Liver (tissue), 9 donors: ENCODE data around the gene NUP153. TPM values are rescaled to one million over a fixed set of nuclear protein-coding genes. Genes with fewer than 3 reads are reported as not detected.

Experiments
- DNase-seq: peaks from one replicate; pipeline ENCODE4 v3.0.0-alpha.2; 2017; ENCODE audit warnings: low spot score
- H3K27ac ChIP-seq, 2 donors: one replicate each; pipeline ENCODE4 v1.7.0; 2013; ENCODE audit warnings: inconsistent platforms in 2 of 2, low read length in 2 of 2, control low read depth in 1 of 2, low read depth in 1 of 2, mild to moderate bottlenecking in 1 of 2
- H3K27me3 ChIP-seq, 4 donors: one replicate each; pipeline versions ENCODE4 v1.6.1 to v1.7.0; 2013; ENCODE audit warnings: low read length in 3 of 4, inconsistent platforms in 1 of 4, mild to moderate bottlenecking in 1 of 4, moderate library complexity in 1 of 4; ENCODE audit not compliant: control insufficient read depth in 4 of 4, insufficient read depth in 4 of 4
- H3K36me3 ChIP-seq, 4 donors: one replicate each; pipeline versions ENCODE4 v1.6.1 to v1.7.0; 2013; ENCODE audit warnings: low read length in 3 of 4, mild to moderate bottlenecking in 3 of 4, low read depth in 1 of 4, moderate library complexity in 1 of 4; ENCODE audit not compliant: control insufficient read depth in 4 of 4, insufficient read depth in 3 of 4
- H3K4me1 ChIP-seq, 4 donors: one replicate each; pipeline versions ENCODE4 v1.6.1 to v1.7.0; 2013; ENCODE audit warnings: low read length in 3 of 4, mild to moderate bottlenecking in 3 of 4, moderate library complexity in 1 of 4; ENCODE audit not compliant: control insufficient read depth in 4 of 4, insufficient read depth in 4 of 4
- H3K4me3 ChIP-seq, 3 donors: one replicate each; pipeline versions ENCODE4 v1.6.1 to v1.7.0; 2013; ENCODE audit warnings: low read length in 3 of 3, control low read depth in 1 of 3, low read depth in 1 of 3, mild to moderate bottlenecking in 1 of 3
- H3K9ac ChIP-seq, 2 donors: one replicate each; pipeline ENCODE4 v1.7.0; 2013; ENCODE audit warnings: low read length in 2 of 2, mild to moderate bottlenecking in 2 of 2, moderate library complexity in 2 of 2, control low read depth in 1 of 2, low read depth in 1 of 2
- H3K9me3 ChIP-seq, 4 donors: one replicate each; pipeline versions ENCODE4 v1.6.1 to v1.7.0; 2013; ENCODE audit warnings: low read length in 3 of 4; ENCODE audit not compliant: control insufficient read depth in 4 of 4
- ATF3 ChIP-seq: IDR thresholded peaks from 2 replicates; pipeline ENCODE4 v1.6.1; 2016; ENCODE audit warnings: antibody characterized with exemption
- CTCF ChIP-seq: fragments of 150-350 bp; IDR thresholded peaks from 2 replicates; pipeline ENCODE4 v1.5.1; 2017; ENCODE audit warnings: improper control_type of control experiment, low read depth, low read length; ENCODE audit not compliant: missing input control
- EGR1 ChIP-seq, 2 donors: IDR thresholded peaks; 2 replicates each; pipeline ENCODE4 v1.6.1; 2016 to 2018; ENCODE audit warnings: antibody characterized with exemption in 2 of 2, low read depth in 2 of 2
- FOXA1 ChIP-seq: IDR thresholded peaks from 2 replicates; pipeline ENCODE4 v1.6.1; 2016; ENCODE audit warnings: antibody characterized with exemption
- FOXA2 ChIP-seq: IDR thresholded peaks from 2 replicates; pipeline ENCODE4 v1.6.1; 2016; ENCODE audit warnings: antibody characterized with exemption
- GABPA ChIP-seq, 2 donors: IDR thresholded peaks in 1 of 2; conservative IDR thresholded peaks in 1 of 2; 2 replicates each; pipeline ENCODE4 v1.6.1; 2016; ENCODE audit warnings: antibody characterized with exemption in 2 of 2, mild to moderate bottlenecking in 1 of 2, moderate library complexity in 1 of 2
- HNF4A ChIP-seq, 2 donors: conservative IDR thresholded peaks; 2 replicates each; pipeline ENCODE4 v1.6.1; 2016; ENCODE audit warnings: antibody characterized with exemption in 2 of 2, mild to moderate bottlenecking in 2 of 2
- HNF4G ChIP-seq: IDR thresholded peaks from 2 replicates; pipeline ENCODE4 v1.6.1; 2016; ENCODE audit warnings: antibody characterized with exemption
- JUND ChIP-seq, 2 donors: IDR thresholded peaks; 2 replicates each; pipeline ENCODE4 v1.6.1; 2016; ENCODE audit warnings: antibody characterized with exemption in 2 of 2
- MAX ChIP-seq: IDR thresholded peaks from 2 replicates; pipeline ENCODE4 v1.6.1; 2016; ENCODE audit warnings: antibody characterized with exemption
- NR2F2 ChIP-seq: IDR thresholded peaks from 2 replicates; pipeline ENCODE4 v1.6.1; 2016; ENCODE audit warnings: antibody characterized with exemption
- RAD21 ChIP-seq, 2 donors: IDR thresholded peaks; 2 replicates each; pipeline ENCODE4 v1.6.1; 2016; ENCODE audit warnings: antibody characterized with exemption in 2 of 2, mild to moderate bottlenecking in 2 of 2
- REST ChIP-seq: IDR thresholded peaks from 2 replicates; pipeline ENCODE4 v1.6.1; 2016; ENCODE audit warnings: antibody characterized with exemption, mild to moderate bottlenecking
- RXRA ChIP-seq, 2 donors: IDR thresholded peaks; 2 replicates each; pipeline ENCODE4 v1.6.1; 2017 to 2018; ENCODE audit warnings: antibody characterized with exemption in 2 of 2, mild to moderate bottlenecking in 1 of 2
- SP1 ChIP-seq: IDR thresholded peaks from 2 replicates; pipeline ENCODE4 v1.6.1; 2018; ENCODE audit warnings: antibody characterized with exemption, mild to moderate bottlenecking
- TAF1 ChIP-seq: conservative IDR thresholded peaks from 2 replicates; pipeline ENCODE4 v1.6.1; 2016; ENCODE audit warnings: antibody characterized with exemption, mild to moderate bottlenecking
- YY1 ChIP-seq: IDR thresholded peaks from 2 replicates; pipeline ENCODE4 v1.6.1; 2016; ENCODE audit warnings: antibody characterized with exemption, mild to moderate bottlenecking
- ZBTB33 ChIP-seq: IDR thresholded peaks from 2 replicates; pipeline ENCODE4 v1.6.1; 2016; ENCODE audit warnings: antibody characterized with exemption
- WGBS: extraction: QIAGEN DNeasy Blood & Tissue Kit; methylation state at CpG from one replicate; pipeline ENCODE4 v1.1.7; 2013; 5-methylcytosine and 5-hydroxymethylcytosine counted together
- polyA plus RNA-seq, 2 donors: library from polyadenylated mRNA; stranded (reverse) in 1 of 2; unstranded in 1 of 2; fragments of 200-250 nt in 1 of 2; fragments of >200 nt in 1 of 2; fragmentation: Nextera tagmentation in 1 of 2; extraction: Ambion mirVana in 1 of 2; gene quantifications; one replicate each; pipeline versions ENCODE4 v1.2.1 to v1.2.3, GENCODE V29; 2013 to 2015
- total RNA-seq, 2 donors: library from RNA; depleted of rRNA; stranded (reverse); fragments of >200 nt; gene quantifications; one replicate each; pipeline ENCODE4 v1.2.3, GENCODE V29; 2014
- donor health status: healthy.
- donor health status: healthy.
- donor health status: healthy.
- donor health status: healthy.
- donor health status: healthy.

NUP153 gene
- total and polyA plus RNA-seq, 4 donors, result 5.1 to 42.4 (median 14.4) TPM

GRCh38 chr6:17585766-17586490 is 120.8 kb downstream of the NUP153 start:
- no peak overlapping the region for H3K9ac ChIP-seq
- no peaks in the 10 kb centered on the region for H3K9me3 ChIP-seq
- H3K27me3 ChIP-seq, result no peaks in the 10 kb centered on the region
- peaks cover 0 to 10% (median 6%) of the 10 kb centered on the region in 4 donors for H3K4me1 ChIP-seq
- 58% methylated on average over 7 of the region's 7 CpGs for WGBS
- no peak overlapping the region for H3K27ac ChIP-seq
- H3K4me3 ChIP-seq, result no peak overlapping the region
- DNase-seq, result no peak
- no peaks in the 10 kb centered on the region for H3K36me3 ChIP-seq
- TF ChIP-seq SP1, result no peak
- TF ChIP-seq GABPA (IDR thresholded peaks at IDR 0.05 in 1 of 2, conservative IDR thresholded peaks at IDR 0.05 in 1 of 2), result no peak
- no peak for TF ChIP-seq JUND (IDR thresholded peaks at IDR 0.05)
- TF ChIP-seq REST, result no peak
- TF ChIP-seq YY1, result no peak
- TF ChIP-seq NR2F2, result no peak
- no peak for TF ChIP-seq HNF4G
- no peak for TF ChIP-seq TAF1
- TF ChIP-seq RXRA (IDR thresholded peaks at IDR 0.05), result no peak
- no peak for TF ChIP-seq EGR1 (IDR thresholded peaks at IDR 0.05; ENCODE audit: low read depth in 2 of 2)
- peak; percentile 32 for TF ChIP-seq CTCF
- TF ChIP-seq ATF3, result no peak
- no peak for TF ChIP-seq FOXA2
- peak; percentile 36 to 73 for TF ChIP-seq RAD21 (IDR thresholded peaks at IDR 0.05)
- peak; percentile 11 to 33 for TF ChIP-seq HNF4A (conservative IDR thresholded peaks at IDR 0.05)
- TF ChIP-seq MAX, result no peak
- no peak for TF ChIP-seq ZBTB33
- no peak for TF ChIP-seq FOXA1
